DOHH2 (cell line): Measurements from ENCODE around the gene ZNF786.

Experiments
- H3F3A ChIP-seq: fragments of 200-600 bp; sonication (generic), shearing (Covaris generic); 2 replicates; pipeline ENCODE4 v1.6.0; 2016; ENCODE audit warnings: antibody characterized with exemption, mild to moderate bottlenecking; ENCODE audit not compliant: control insufficient read depth, insufficient read depth
- H3K27ac ChIP-seq: fragments of 200-600 bp; sonication (generic); 2 replicates; pipeline ENCODE4 v1.5.1; 2014; ENCODE audit warnings: low read depth, mild to moderate bottlenecking, low read length, moderate library complexity
- H3K27me3 ChIP-seq: fragments of 200-600 bp; sonication (generic); 2 replicates; pipeline ENCODE4 v1.6.1; 2014; ENCODE audit warnings: mild to moderate bottlenecking, low read length, mixed read lengths; ENCODE audit not compliant: control insufficient read depth
- H3K36me3 ChIP-seq: fragments of 200-600 bp; sonication (generic); 2 replicates; pipeline ENCODE4 v1.6.1; 2014; ENCODE audit warnings: mild to moderate bottlenecking, low read length, moderate library complexity, mixed read lengths; ENCODE audit not compliant: control insufficient read depth
- H3K4me1 ChIP-seq: fragments of 200-600 bp; sonication (generic); 2 replicates; pipeline ENCODE4 v1.6.1; 2014; ENCODE audit warnings: mild to moderate bottlenecking, low read length, mixed read lengths; ENCODE audit not compliant: control insufficient read depth
- H3K4me2 ChIP-seq: fragments of 200-600 bp; sonication (generic); 2 replicates; pipeline ENCODE4 v1.6.0; 2014; ENCODE audit warnings: mild to moderate bottlenecking, low read length, moderate library complexity
- H3K4me3 ChIP-seq: fragments of 200-600 bp; sonication (generic); 2 replicates; pipeline ENCODE4 v1.5.1; 2014; ENCODE audit warnings: mild to moderate bottlenecking, low read length, mixed read lengths
- H3K79me2 ChIP-seq: fragments of 200-600 bp; sonication (generic); 2 replicates; pipeline ENCODE4 v1.6.1; 2014; ENCODE audit warnings: mild to moderate bottlenecking, low read length, mixed read lengths; ENCODE audit not compliant: control insufficient read depth
- H3K9me2 ChIP-seq: fragments of 200-600 bp; sonication (generic); replicated peaks from 2 replicates; pipeline ENCODE4 v1.6.1; 2014; ENCODE audit warnings: mild to moderate bottlenecking, low read length, mixed read lengths; ENCODE audit not compliant: control insufficient read depth
- H3K9me3 ChIP-seq: fragments of 200-600 bp; sonication (generic); 2 replicates; pipeline ENCODE4 v1.6.1; 2014; ENCODE audit warnings: antibody characterized with exemption, low read length, mixed read lengths; ENCODE audit not compliant: control insufficient read depth, insufficient read depth
- H4K20me1 ChIP-seq: fragments of 200-600 bp; sonication (generic); 2 replicates; pipeline ENCODE4 v1.6.0; 2014; ENCODE audit warnings: low read depth, mild to moderate bottlenecking, antibody characterized with exemption, low read length, moderate library complexity; ENCODE audit not compliant: control insufficient read depth, insufficient read depth
- CTCF ChIP-seq: fragments of 200-600 bp; sonication (generic); IDR thresholded peaks from one replicate; pipeline ENCODE4 v1.5.1; 2014; ENCODE audit warnings: antibody characterized with exemption, mild to moderate bottlenecking, low read depth, low read length; ENCODE audit not compliant: poor library complexity, severe bottlenecking
- EZH2phosphoT487 ChIP-seq: fragments of 200-600 bp; sonication (generic); IDR thresholded peaks from 2 replicates; pipeline ENCODE4 v1.6.1; 2017; ENCODE audit warnings: borderline replicate concordance, mild to moderate bottlenecking, antibody characterized with exemption, low read length, moderate library complexity, mixed read lengths

Gene ZNF786

GRCh38 chr7:149027611-149028345 is 62.7 kb downstream of the ZNF786 start:
- no peak for TF ChIP-seq CTCF
- no peak for TF ChIP-seq EZH2phosphoT487
- Histone ChIP-seq H3K4me3 (peak overlapping the region; percentile 80), H3K36me3 (peaks cover 38% of the 10 kb centered on the region), H3K4me1 (peaks cover 31% of the 10 kb centered on the region), H3K79me2 (peaks cover 59% of the 10 kb centered on the region), H3K4me2 (peak overlapping the region; percentile 78), H3K27me3 (no peaks in the 10 kb centered on the region), H3K9me2 (no peaks in the 10 kb centered on the region), H3K9me3 (no peaks in the 10 kb centered on the region), H3K27ac (peak overlapping the region; percentile 75), H3F3A (peaks cover 2% of the 10 kb centered on the region; the same call in 1 of the 2 replicates), H4K20me1 (0 out of 2 replicates have a peak, but pooled peaks cover 13% of the 10 kb centered on the region)

GRCh38 chr7:149027055-149027454 is 63.5 kb downstream of the ZNF786 start:
- peaks cover 66% of the 10 kb centered on the region for H3K79me2 ChIP-seq

GRCh38 chr7:149023662-149024061 is 66.9 kb downstream of the ZNF786 start:
- no peaks in the 10 kb centered on the region for H3K27me3 ChIP-seq
- peaks cover 70% of the 10 kb centered on the region for H3K36me3 ChIP-seq
- no peak overlapping the region for H3K4me2 ChIP-seq
- H3K4me1 ChIP-seq = peaks cover 33% of the 10 kb centered on the region
- no peak overlapping the region for H3K27ac ChIP-seq
- no peaks in the 10 kb centered on the region for H3K9me3 ChIP-seq
- H3K4me3 ChIP-seq = no peak overlapping the region
- H4K20me1 ChIP-seq = 0 out of 2 replicates have a peak, but pooled peaks cover 18% of the 10 kb centered on the region
- H3K79me2 ChIP-seq = peaks cover 88% of the 10 kb centered on the region
- TF ChIP-seq EZH2phosphoT487 (no peak), CTCF (no peak)
- peaks cover 7% of the 10 kb centered on the region for H3F3A ChIP-seq
- H3K9me2 ChIP-seq = no peaks in the 10 kb centered on the region

More at GRCh38 chr7:149027055-149027454, 63.5 kb downstream of the ZNF786 start:
- peaks cover 2% of the 10 kb centered on the region; the same call in 1 of the 2 replicates for H3F3A ChIP-seq
- H3K9me3 ChIP-seq = no peaks in the 10 kb centered on the region
- H3K4me3 ChIP-seq = peak overlapping the region; percentile 80
- peaks cover 42% of the 10 kb centered on the region for H3K36me3 ChIP-seq
- 0 out of 2 replicates have a peak, but pooled peaks cover 13% of the 10 kb centered on the region for H4K20me1 ChIP-seq
- H3K4me1 ChIP-seq = peaks cover 31% of the 10 kb centered on the region
- no peak for TF ChIP-seq CTCF
- TF ChIP-seq EZH2phosphoT487 = no peak
- no peaks in the 10 kb centered on the region for H3K9me2 ChIP-seq
- H3K27ac ChIP-seq = peak overlapping the region; percentile 75
- no peaks in the 10 kb centered on the region for H3K27me3 ChIP-seq
- H3K4me2 ChIP-seq = peak overlapping the region; percentile 78
